Activated naive CD8-positive, alpha-beta T cell treated with anti-CD3 and anti-CD28 coated beads, Interleukin-2, amount 50 U/mL, for 24 hours (primary cell): Measurements from ENCODE around the gene DOCK8.
"Not testable (repeated sequence)": the region's sequence is repeated elsewhere in the genome, so short reads cannot be mapped to it uniquely, and the experiment has no call there.

ENCODE experiments used
- ATAC-seq: fragments of 150-1000 bp; cut with Tn5 transposase; one replicate; pipeline ENCODE4 v1.10.0; 2021
- DNase-seq: peaks from one replicate; pipeline ENCODE4 v3.0.0; 2021
- H3K27ac Mint-ChIP-seq: one replicate; pipeline ENCODE4 v1.8.0; 2021; ENCODE audit warnings: mild to moderate bottlenecking, mixed read lengths
- H3K27me3 Mint-ChIP-seq: one replicate; pipeline ENCODE4 v1.8.0; 2021; ENCODE audit warnings: mixed read lengths
- H3K36me3 Mint-ChIP-seq: one replicate; pipeline ENCODE4 v1.8.0; 2021; ENCODE audit warnings: low read depth, mixed read lengths
- H3K4me1 Mint-ChIP-seq: one replicate; pipeline ENCODE4 v1.8.0; 2021; ENCODE audit warnings: mixed read lengths
- H3K4me3 Mint-ChIP-seq: one replicate; pipeline ENCODE4 v1.8.0; 2021; ENCODE audit warnings: mild to moderate bottlenecking, moderate library complexity, mixed read lengths
- H3K9me3 Mint-ChIP-seq: one replicate; pipeline ENCODE4 v1.8.0; 2021; ENCODE audit warnings: mixed read lengths

Gene DOCK8

DNA sequence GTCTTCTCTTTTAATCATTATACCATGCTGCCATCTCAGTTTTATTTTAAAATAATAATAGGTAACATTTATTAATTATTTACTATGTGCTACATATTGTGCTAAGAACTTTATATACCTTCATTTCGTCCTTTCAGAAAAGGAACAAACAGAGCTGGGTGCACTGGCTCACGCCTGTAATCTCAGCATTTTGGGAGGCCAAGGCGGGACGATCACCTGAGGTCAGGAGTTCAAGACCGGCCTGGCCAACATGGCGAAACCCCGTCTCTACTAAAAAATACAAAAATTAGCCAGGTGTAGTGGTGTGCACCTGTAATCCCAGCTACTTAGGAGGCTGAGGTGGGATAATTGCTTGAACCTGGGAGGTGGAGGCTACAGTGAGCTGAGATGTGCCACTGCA, 4.4 kb downstream of the DOCK8 start:
- not testable (repeated sequence) for H3K36me3 Mint-ChIP-seq, H3K27ac Mint-ChIP-seq, H3K4me3 Mint-ChIP-seq, DNase-seq, ATAC-seq, H3K9me3 Mint-ChIP-seq, H3K27me3 Mint-ChIP-seq
- peaks cover 32% of the 10 kb centered on the region for H3K4me1 Mint-ChIP-seq

DNA sequence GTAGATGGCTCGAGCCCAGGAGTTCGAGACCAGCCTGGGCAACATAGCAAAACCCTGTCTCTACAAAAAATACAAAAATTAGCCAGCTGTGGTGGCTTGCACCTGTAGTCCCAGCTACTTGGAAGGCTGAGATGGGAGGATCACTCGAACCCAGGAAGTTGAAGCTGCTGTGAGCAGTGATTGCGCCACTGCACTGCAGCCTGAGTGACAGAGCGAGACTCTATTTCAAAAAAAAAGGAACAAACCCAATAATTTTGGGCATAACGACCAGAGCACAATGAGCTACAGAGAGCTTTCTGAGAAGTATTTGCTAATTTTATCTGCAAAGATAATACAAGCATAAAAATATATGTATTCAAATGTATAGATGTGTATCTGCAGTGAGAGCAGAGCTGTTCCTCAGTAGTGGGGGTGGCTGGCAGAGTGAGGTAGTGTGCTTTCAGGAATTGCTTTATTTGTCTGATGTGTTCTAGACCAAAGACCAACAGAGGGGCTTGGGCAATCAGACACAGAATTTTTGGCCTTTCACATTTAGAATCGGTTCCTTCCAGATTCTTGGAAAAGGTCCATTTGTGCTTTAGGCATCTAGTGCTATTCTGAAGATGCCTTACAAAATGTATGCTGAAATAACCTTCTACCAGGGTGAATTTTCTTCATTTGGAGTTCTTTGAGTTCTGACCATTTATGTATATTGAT, 5.2 kb downstream of the DOCK8 start:
- H3K36me3 Mint-ChIP-seq = no peaks in the 10 kb centered on the region
- H3K4me1 Mint-ChIP-seq = peaks cover 28% of the 10 kb centered on the region
- H3K27ac Mint-ChIP-seq = no peak overlapping the region
- ATAC-seq (no peak), DNase-seq (no peak)
- H3K27me3 Mint-ChIP-seq = no peaks in the 10 kb centered on the region
- H3K9me3 Mint-ChIP-seq = no peaks in the 10 kb centered on the region
- H3K4me3 Mint-ChIP-seq = no peak overlapping the region

DNA sequence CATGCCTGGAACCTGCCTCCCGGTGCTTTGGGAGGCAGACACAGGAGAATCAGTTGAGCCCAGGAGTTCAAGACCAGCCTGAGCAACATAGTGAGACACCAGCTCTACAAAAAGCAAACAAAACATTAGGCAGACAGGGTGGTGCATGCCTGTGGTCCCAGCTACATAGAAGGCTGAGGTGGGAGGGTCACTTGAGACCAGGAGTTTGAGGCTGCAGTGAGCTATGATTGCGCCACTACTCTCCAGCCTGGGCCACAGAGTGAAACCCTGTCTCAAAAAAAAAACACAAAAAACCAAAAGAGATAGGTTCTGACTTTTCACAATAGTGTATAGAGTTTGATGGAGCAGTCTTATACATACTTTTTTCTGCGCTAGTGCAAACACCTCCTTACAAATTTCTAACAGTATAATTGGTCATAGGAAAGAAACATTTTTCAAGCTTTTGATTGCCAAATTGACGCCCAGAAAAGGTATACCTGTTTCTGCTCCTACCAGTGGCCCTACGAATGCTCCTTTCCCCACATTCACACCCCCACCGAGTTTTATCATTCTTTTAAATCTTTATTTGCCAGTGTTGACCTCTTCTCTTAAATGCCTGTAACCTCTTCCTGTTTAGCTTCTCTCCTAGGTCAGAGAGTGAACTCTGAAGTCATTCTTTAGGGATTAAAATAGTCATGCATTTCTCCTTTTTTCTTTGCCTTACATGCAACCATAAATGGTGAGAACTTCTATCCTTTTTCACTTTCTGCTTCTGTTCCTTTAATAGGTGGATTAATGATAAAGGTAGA, 7.5 kb downstream of the DOCK8 start:
- Mint-ChIP-seq H3K4me1 (peaks cover 17% of the 10 kb centered on the region), H3K36me3 (no peaks in the 10 kb centered on the region), H3K9me3 (no peaks in the 10 kb centered on the region), H3K27ac (peak overlapping the region; percentile 3), H3K27me3 (no peaks in the 10 kb centered on the region), H3K4me3 (no peak overlapping the region)
- DNase-seq (no peak), ATAC-seq (no peak)

DNA sequence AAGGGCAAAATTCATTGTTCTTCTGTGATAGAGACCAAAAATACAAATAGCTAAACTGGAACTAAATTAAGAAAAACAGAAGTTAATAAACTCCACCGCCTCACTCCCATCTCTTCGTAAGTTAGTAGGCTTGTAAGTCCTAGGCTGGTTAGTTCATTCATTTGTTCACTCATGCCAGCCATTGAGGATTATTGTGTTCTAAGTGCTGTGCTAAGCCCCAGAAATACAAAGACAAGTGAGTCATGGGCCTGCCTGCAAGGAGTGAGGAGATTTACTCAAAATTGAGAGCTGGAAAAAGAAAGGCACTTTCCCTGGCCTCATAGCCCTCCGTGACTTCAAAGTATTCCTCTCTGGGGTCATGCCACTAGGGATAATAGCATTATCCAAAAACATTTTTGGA, 8.5 kb downstream of the DOCK8 start:
- no peaks in the 10 kb centered on the region for H3K36me3 Mint-ChIP-seq
- H3K27ac Mint-ChIP-seq = no peak overlapping the region

DNA sequence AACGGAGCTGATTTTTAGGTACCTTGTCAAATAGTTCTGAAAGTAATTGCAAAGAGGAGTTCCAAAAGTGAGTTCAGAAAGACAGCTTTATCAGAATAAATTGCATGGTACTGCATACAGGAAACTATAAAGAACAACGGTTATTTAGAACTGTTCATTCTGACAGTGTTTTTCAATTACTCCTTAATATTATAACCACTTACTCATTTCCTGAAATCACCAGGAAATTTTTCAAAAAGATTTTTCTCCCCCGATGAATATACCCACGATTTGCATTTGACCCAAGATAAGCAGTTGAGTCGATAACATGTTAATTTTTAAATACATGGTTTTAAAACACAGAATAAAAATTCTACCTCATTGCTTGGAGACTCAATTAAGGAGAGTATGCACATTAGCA, 9.4 kb downstream of the DOCK8 start:
- Mint-ChIP-seq H3K27ac (no peak overlapping the region), H3K36me3 (no peaks in the 10 kb centered on the region), H3K4me3 (no peak overlapping the region), H3K27me3 (no peaks in the 10 kb centered on the region), H3K4me1 (peaks cover 15% of the 10 kb centered on the region), H3K9me3 (peaks cover 1% of the 10 kb centered on the region)
- no peak for ATAC-seq
- DNase-seq = no peak

More for the DNA sequence above, 8.5 kb downstream of the DOCK8 start:
- no peak for DNase-seq
- peaks cover 15% of the 10 kb centered on the region for H3K4me1 Mint-ChIP-seq
- no peak for ATAC-seq
- no peak overlapping the region for H3K4me3 Mint-ChIP-seq
- no peaks in the 10 kb centered on the region for H3K27me3 Mint-ChIP-seq
- H3K9me3 Mint-ChIP-seq = no peaks in the 10 kb centered on the region

DNA sequence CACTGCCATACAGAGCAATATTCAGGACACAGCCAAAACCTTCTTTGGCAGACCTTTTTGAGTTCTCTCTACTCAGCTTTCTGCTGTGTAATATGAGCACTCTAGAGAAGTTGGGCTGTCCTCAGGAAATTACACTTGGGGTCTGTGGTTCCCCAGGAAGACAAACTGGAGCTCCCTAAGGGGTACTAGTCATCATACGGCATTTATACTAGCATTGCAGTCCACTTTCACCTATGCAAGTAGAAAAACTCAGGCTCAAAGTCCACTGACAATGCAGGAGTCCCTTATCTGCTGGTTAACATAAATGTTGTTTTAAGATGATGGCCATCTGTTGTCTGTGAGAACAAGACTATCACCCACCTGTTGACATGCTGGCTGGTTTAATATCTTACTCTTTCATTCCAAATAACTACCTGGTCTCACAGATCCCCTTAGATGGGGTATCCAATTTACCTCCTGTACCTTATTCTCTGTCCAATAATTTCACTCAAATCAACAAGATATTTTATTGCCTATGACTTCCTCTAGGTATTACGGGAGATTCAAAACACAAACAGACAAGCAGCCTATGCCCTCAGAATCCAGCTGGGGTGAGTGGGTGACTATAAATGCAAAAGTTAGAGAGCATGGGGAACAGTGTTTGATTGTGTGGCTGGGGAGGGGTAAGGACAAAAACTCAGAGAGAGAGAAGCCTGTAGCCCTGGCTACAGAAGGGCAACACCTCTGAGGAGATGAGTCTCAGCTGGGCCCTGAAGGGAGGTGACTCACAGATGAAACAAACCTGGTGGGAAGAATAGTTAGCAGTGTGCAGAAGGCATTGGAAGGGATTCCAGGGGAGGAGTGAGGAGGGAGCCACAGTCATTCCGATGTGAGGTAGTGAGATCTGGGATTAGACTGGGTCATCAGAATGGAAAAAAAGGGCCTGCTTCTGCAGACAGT, 10.2 kb downstream of the DOCK8 start:
- peak; percentile 76 for ATAC-seq
- no peaks in the 10 kb centered on the region for H3K27me3 Mint-ChIP-seq
- H3K4me3 Mint-ChIP-seq = no peak overlapping the region
- no peaks in the 10 kb centered on the region for H3K36me3 Mint-ChIP-seq
- H3K27ac Mint-ChIP-seq = no peak overlapping the region
- H3K9me3 Mint-ChIP-seq = peaks cover 6% of the 10 kb centered on the region
- H3K4me1 Mint-ChIP-seq = peaks cover 17% of the 10 kb centered on the region
- no peak for DNase-seq

DNA sequence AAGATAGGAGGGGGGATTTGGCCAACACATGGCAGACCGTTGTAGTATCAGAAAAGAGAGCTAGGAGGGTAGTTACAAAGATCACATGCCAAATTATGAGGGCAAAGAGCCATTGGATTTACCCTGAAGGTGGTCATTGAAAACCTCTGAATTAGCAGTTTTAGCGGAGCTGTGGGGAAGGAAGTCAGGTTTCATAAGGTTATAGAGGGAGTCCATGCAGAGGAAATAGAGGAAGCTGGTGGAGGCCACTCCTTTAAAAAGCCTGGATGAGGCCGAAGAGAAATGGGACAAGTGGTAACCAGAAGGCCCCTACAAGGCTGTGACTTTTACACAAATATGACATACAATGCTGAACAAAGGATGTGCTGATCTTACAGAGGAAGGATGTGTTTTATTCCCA, 13.2 kb downstream of the DOCK8 start:
- Mint-ChIP-seq H3K4me1 (peaks cover 5% of the 10 kb centered on the region), H3K4me3 (no peak overlapping the region), H3K27ac (no peak overlapping the region), H3K9me3 (peaks cover 6% of the 10 kb centered on the region), H3K36me3 (no peaks in the 10 kb centered on the region), H3K27me3 (no peaks in the 10 kb centered on the region)
- no peak for DNase-seq
- no peak for ATAC-seq

DNA sequence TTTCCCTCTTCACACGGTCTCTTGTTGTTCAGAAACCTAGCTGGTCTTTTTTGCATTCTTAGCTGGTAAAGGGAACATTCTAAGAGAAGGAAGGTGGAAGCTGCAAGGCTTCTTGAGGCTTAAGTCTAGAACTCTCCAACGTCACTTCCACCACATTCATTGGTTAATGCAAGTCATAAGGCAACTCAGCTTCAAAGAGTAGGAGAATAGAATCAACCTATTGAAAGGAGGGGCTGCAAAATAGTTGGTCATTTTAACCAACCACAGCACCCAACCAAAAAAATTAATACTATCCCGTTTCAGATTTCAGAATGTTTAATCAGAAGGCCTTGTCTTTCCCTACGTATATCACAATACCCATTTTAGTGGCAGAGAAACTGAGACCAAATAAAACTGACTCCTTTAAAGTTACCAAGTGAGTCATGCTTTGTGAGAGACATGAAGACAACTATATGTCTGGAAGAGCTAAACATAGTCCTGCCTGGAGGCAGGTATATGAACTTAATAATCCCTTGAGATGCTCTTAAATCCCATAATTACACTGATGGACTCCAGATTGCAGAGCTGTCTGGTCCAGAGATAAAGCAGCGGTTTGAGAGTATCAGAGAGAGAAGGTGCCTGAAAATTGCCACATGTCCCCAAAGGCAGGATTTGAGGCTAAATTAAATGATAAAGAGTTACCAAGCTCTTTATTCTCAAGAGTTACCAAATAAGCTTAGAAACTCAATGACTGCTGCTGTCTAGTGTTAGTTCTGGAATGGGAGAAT, 14.4 kb downstream of the DOCK8 start:
- Mint-ChIP-seq H3K27me3 (no peaks in the 10 kb centered on the region), H3K27ac (no peak overlapping the region), H3K36me3 (no peaks in the 10 kb centered on the region), H3K9me3 (peaks cover 6% of the 10 kb centered on the region), H3K4me1 (peaks cover 2% of the 10 kb centered on the region), H3K4me3 (no peak overlapping the region)
- no peak for DNase-seq
- peak; percentile 61 for ATAC-seq

DNA sequence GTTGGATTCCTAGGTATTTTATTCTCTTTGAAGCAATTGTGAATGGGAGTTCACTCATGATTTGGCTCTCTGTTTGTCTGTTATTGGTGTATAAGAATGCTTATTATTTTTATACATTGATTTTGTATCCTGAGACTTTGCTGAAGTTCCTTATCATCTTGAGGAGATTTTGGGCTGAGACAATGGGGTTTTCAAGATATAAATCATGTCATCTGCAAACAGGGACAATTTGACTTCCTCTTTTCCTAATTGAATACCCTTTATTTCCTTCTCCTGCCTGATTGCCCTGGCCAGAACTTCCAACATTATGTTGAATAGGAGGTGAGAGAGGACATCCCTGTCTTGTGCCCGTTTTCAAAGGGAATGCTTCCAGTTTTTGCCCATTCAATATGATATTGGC, 17.0 kb downstream of the DOCK8 start:
- ATAC-seq, H3K27ac Mint-ChIP-seq, H3K4me3 Mint-ChIP-seq, H3K27me3 Mint-ChIP-seq, DNase-seq, H3K36me3 Mint-ChIP-seq, H3K4me1 Mint-ChIP-seq: not testable (repeated sequence)
- H3K9me3 Mint-ChIP-seq = peaks cover 14% of the 10 kb centered on the region

DNA sequence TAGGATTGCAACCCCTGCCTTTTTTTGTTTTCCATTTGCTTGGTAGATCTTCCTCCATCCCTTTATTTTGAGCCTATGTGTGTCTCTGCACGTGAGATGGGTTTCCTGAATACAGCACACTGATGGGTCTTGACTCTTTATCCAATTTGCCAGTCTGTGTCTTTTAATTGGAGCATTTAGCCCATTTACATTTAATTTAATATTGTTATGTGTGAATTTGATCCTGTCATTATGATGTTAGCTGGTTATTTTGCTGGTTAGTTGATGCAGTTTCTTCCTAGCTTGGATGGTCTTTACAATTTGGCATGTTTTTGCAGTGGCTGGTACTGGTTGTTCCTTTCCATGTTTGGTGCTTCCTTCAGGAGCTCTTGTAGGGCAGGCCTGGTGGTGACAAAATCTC, 19.0 kb downstream of the DOCK8 start:
- not testable (repeated sequence) for ATAC-seq

DNA sequence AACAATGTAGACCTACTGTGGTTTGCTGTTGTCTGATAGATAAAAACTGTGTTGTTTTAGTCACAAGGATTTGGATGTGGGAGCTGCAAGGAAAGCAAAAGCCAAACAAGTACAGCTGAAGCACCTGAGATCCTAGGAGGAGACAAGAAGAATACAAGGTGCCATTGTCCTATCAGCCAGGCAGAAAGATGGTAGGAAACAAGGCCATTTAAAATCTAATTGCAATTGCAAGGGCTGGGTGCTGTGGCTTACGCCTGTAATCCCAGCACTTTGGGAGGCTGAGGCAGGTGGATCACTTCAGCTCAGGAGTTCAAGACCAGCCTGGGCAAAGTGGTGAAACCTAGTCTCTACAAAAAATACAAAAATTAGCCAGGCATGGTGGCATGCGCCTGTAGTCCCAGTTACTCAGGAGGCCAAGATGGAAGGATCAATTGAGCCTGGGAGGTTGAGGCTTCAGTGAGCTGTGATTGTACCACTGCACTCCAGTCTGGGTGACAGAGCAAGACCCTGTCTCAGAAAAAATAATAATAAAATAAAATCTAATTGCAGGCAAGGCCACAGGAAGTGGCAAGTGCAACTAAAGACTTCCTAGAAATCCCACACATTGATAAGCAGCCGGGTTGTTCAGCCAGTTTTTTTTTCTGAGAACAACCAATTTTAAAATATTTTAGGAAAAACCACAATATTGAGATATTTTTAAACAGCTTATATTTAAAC, 22.6 kb downstream of the DOCK8 start:
- H3K27me3 Mint-ChIP-seq = no peaks in the 10 kb centered on the region
- peaks cover 24% of the 10 kb centered on the region for H3K4me1 Mint-ChIP-seq
- DNase-seq (no peak), ATAC-seq (peak; percentile 33)
- peaks cover 3% of the 10 kb centered on the region for H3K36me3 Mint-ChIP-seq
- H3K27ac Mint-ChIP-seq = peak overlapping the region; percentile 68
- no peak overlapping the region for H3K4me3 Mint-ChIP-seq
- peaks cover 8% of the 10 kb centered on the region for H3K9me3 Mint-ChIP-seq

More for the DNA sequence above, 19.0 kb downstream of the DOCK8 start:
- H3K4me3 Mint-ChIP-seq, DNase-seq, H3K36me3 Mint-ChIP-seq, H3K27me3 Mint-ChIP-seq, H3K27ac Mint-ChIP-seq: not testable (repeated sequence)
- Mint-ChIP-seq H3K9me3 (peaks cover 14% of the 10 kb centered on the region), H3K4me1 (peaks cover 22% of the 10 kb centered on the region)

DNA sequence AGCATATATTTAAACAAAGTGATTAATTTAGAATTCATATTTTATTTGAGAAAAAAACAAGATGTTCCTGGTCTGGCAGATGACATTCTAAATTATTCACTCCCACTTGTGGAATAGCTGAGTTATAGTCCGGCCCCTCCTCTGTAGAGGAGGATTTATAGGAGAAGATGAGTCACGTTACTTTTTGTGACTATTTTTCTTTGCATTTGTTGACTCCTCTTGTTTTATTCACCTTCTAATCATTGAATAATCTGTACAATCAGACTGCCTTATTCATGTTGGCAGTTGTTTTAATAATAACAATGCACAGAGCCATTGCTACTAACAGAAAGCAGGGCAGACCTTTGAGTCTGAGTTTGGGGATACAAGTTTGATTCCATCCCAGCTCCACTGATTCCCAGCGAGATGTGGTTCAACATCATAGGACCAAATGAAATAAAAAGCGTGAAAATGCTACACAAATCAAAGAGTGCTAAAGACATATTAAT, 23.2 kb downstream of the DOCK8 start:
- H3K36me3 Mint-ChIP-seq = peaks cover 3% of the 10 kb centered on the region
- H3K9me3 Mint-ChIP-seq = peaks cover 8% of the 10 kb centered on the region
- peak overlapping the region; percentile 27 for H3K4me3 Mint-ChIP-seq
- peak overlapping the region; percentile 78 for H3K27ac Mint-ChIP-seq
- DNase-seq (no peak), ATAC-seq (peak; percentile 73)
- peaks cover 29% of the 10 kb centered on the region for H3K4me1 Mint-ChIP-seq
- no peaks in the 10 kb centered on the region for H3K27me3 Mint-ChIP-seq

DNA sequence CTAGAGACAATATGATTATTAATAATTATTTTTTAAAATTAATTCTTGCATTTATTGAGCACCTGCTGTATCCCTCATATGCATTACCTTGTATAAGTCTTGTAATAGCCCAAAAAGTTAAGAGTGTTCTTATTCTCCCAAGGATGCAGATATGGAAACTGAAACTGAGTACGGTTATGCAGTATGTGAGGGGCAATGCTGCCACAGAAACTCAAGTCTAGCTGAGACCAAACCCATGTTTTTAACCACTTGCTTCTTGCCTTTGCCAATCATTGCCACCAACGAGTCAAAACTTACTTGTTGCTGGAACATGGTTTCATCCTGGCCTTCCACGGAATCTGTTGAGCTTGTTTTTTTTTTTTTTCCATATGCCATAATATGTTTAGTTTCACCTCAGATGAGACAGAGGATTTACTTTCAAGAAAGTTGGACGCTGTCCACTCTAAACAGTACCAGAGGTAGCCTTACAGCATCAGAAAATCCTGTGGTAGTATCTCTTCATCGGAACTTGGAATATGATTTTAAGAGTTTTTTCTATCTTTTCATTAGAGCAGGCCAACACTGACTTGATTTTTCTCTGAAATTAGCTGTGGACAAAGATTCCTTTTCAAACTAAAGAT, 27.9 kb downstream of the DOCK8 start:
- no peaks in the 10 kb centered on the region for H3K27me3 Mint-ChIP-seq
- no peak overlapping the region for H3K4me3 Mint-ChIP-seq
- peaks cover 19% of the 10 kb centered on the region for H3K4me1 Mint-ChIP-seq
- peak; percentile 63 for ATAC-seq
- no peaks in the 10 kb centered on the region for H3K9me3 Mint-ChIP-seq
- no peak overlapping the region for H3K27ac Mint-ChIP-seq
- H3K36me3 Mint-ChIP-seq = no peaks in the 10 kb centered on the region
- DNase-seq = no peak
